ENCODE measurements around the gene GJA10.

The GJA10 gene

DNA sequence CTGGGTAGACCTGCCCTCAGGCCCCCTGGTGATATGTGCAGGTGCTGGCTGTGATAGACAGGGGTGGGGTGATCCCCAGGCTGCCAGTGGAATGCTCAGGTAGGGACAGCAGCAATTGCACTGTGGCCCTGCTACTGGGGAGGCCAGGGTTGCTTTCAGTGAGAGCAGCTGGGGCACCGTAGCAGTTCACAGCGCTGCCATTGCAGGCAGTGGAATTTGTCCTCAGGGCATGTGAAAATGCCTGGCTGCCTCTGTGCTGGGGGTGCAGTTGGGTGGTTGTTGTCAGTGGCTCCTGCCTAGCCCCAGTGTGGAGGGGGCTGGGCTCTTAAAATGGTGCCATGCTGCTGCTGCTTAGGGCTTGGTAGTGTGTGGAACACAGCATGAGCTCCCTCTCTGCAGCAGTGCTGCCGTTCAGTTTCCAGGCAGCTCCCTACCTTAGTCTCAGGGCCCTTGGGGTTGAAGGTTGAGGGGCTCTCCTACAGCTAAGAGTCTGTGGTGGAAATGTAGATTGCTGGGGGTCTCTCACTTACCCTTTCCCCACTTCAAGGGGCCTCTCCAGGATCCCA, 23.6 kb downstream of the GJA10 start:
- DNase-seq = no peak

- DNase-seq = no peak
Measured at GRCh38 chr6:89921197-89921596, 26.9 kb downstream of the GJA10 start.

DNA sequence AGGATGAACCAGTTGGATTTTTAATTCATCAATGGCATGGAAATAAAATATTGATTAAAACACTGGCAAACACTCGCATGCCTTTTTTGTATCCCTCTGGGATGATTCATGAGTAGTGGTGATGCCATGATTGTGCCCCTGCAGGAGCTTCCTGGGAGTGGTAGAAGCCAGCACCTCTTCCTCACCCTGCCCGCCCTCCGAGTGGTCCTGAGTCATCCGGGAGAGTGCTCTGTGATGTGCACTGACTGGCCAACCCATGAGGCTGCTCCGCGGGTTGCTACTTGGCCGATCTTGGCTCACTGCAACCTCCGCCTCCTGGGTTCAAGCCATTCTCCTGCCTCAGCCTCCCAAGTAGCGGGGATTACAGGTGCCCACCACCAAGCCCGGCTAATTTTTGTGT, 27.4 kb downstream of the GJA10 start:
- DNase-seq = no peak

DNA sequence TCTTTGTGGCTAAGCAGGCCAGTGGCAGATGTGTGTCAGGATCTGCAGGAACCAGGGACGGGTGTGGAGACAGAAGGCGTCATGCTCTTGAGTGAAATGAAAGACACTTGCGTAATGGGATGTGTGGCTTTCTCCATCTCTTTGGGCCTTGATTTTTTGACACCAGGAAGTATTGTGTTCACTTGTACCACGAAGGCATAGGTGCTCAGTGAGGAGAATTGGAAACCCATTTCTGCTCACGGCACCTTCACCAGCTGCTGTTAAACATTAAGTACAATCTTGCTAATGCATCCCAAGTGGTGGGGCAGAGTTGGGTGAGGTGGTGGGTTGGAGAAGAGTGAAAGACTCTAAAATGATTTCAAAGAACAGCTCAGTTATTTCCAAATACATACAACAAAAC, 30.0 kb downstream of the GJA10 start:
- no peak for DNase-seq

DNA sequence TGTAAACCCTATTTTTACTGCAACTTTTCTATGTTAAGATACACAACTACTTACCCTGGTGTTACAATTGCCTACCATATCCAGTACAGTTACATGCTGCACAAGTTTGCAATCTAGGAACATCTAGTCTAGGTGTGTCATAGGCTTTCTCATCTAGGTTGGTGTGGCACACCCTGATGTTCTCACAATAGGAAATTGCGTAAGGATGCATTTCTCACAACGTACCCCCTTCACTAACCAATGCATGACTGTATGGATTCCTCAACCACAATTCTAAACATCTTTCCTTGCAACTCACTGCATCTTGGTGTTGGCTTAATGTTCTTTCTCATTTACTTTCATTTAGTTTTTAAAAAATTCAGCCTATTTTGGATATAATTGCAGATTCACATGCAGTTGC, 31.6 kb downstream of the GJA10 start:
- DNase-seq = peak; percentile 41

DNA sequence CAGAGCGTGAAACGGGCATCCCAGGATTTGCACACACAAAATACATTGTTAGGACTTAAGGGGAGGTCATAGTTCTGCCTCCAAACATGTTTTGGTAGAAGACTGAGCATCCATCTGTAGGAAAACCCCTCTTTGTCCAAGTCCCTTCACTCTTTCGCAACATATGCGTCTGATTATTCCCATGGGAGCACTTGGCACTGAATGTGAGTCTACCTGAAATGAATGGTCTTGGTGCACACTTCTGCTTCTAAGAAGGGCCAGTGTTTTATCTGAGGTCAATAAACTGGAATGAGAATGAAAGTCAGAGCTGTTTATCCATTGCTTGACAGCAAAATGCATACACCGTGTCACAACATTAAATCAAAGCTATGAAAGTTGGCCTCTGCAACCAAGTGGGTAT, 33.0 kb downstream of the GJA10 start:
- no peak for DNase-seq

DNA sequence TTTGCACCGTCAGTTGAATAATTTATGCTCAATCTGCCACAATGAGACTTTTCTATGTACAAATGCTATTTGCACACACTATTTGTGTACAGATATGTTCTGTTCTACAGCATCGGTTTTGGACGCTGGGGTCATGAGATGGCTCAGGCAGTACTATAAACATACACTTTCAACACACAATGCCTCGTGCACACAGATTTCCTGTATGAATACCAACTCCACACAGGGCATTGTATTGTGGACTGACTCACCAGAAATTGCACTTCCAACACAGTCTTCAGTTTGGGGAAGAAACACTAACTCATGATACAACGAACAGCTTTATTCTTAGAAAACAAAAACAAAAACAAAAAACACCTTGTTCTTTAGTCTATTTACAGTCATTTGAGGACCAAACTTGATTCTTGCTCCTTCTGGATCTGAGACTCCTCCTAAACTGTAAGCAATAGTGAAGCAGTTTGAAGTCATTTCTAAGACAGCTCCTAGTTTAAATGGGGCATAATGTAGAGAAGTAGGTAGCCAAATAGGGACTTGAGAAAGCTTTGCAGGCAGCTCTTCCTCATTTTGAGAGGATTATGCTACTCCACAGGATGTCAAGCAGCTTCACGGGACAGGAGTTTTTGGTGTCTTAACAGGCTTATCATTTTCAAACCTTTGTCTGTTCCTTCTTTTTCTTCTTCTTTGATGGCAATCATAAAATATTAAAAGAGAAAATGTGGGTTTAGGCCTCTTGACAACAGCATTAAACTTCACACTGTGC, 33.7 kb downstream of the GJA10 start:
- no peak for DNase-seq

- peak; percentile 38 for DNase-seq
Measured at GRCh38 chr6:89928604-89929003, 34.3 kb downstream of the GJA10 start.

DNA sequence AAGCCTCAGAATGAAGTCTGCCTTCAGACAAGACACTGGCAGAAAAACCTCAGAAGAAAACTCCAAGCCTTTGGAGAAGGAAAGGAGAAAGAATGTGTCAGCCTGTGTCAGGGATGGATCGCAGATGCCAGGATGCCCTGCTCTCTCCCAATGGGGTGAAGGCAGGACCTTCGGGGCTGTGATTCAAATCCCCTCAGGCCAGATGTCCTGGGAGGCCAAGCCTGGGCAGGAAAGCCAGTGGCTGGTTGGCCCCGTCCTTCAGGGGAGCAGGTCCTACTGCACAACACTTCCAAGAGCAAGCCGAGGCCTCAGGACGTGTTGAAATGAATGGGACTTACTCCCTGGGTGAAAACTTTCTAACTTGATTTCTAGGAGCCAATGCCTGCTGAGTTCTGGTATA, 36.5 kb downstream of the GJA10 start:
- DNase-seq = no peak

DNA sequence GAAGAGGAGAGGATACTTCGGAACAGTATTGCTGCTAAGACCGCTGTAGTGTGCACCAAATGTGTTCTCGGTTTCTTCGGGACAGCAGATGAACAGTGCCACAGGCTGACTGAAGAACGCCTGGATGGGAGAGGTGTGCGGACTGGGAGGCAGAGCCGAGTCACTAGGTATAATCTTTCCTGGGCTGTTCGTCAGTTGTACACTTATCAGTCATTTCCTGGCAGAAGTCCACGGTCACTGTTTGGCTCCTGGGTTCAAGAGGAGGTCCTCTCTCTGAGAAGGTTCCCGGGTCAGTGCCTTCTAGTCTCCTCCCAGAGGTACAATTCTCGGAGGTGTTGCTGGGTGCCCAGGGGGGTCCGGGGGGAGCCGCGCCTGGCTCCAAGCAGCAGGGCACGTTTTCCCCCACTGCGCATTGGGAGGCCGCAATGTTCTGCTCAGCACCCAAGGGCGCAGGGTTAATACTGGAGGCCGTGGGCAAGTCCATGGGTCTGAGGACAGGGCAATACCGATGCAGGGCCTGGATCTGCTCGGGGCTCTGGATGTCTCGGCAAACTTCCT, 38.1 kb downstream of the GJA10 start:
- DNase-seq = no peak

GRCh38 chr6:89934685-89935366, 40.6 kb downstream of the GJA10 start:
- DNase-seq = no peak

GRCh38 chr6:89936177-89936576, 41.9 kb downstream of the GJA10 start:
- DNase-seq = no peak

GRCh38 chr6:89938014-89938413, 43.7 kb downstream of the GJA10 start:
- DNase-seq = no peak

GRCh38 chr6:89939144-89939543, 44.9 kb downstream of the GJA10 start:
- DNase-seq = no peak

GRCh38 chr6:89940225-89941027, 46.2 kb downstream of the GJA10 start:
- peak; percentile 80 for DNase-seq

DNA sequence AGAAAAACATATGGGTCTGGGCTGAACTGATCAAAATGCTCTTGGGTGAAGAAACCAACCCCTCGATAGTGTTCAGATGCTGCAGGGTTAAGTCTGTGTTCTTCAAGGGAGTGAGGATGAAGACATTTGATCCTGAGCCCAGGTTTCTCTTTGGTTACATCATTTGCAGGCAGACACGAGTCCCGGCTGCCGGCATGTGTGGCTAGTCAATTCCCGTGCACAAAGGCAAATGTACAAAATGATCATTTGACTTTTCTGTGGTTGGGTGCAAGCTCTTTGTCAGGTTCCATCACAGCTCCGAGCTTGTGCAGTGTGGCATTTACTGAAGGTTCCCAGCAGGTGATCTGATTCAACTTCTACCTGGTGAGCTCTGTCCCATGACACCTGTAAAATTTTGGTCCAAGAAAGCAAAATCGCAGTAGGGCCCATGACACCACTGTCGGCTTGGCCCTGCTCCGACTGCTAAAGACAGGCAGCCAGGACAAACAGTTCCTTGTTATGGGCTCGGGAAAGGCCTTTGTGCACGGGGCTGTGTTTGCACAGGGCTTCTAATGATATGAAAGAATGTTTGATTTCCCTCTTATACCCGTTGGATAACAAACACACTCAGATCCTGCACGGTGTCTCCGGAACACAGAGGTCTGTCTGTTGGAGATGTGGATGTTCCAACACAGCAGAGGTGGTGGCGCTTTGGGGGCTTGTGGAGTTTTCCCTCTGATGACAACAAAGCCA, 46.9 kb downstream of the GJA10 start:
- DNase-seq = no peak

DNA sequence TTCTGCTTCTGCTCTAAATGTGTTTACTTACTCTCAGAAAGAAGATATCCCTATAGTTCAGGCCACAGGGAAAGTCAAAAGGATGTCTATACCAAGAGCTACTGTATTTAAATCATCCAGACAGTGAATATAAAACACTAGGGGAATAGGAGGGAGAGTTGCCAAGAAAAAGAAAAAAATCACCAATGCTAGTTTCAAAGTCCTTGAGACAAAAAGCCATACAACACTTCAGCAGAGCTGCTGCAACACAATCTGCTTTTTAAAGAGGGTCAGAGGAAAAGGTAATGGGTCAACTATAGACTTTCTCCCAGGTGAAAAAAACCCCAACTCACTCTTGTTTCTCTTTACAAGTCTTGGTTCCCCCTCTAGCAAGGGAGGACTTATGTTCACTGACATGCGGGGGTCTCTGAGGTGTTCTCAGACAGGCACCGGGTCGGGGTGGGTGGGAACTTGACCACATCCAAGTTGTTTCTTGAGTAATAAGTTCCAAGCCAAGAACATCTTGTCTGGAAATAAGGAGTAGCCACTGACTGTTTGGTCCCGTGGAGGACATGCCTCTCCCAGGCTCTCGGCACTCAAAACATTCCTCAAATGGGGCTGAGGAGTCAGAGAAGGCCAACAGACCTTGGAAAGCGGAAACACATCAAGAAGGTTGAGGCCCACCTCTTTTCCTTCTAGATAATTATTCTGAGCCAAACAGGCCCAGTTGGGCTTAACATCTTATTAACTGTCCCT, 47.7 kb downstream of the GJA10 start:
- DNase-seq = no peak

GRCh38 chr6:89942601-89943000, 48.3 kb downstream of the GJA10 start:
- DNase-seq = no peak

- no peak for DNase-seq
Measured at GRCh38 chr6:89944181-89944755, 50.0 kb downstream of the GJA10 start.

DNA sequence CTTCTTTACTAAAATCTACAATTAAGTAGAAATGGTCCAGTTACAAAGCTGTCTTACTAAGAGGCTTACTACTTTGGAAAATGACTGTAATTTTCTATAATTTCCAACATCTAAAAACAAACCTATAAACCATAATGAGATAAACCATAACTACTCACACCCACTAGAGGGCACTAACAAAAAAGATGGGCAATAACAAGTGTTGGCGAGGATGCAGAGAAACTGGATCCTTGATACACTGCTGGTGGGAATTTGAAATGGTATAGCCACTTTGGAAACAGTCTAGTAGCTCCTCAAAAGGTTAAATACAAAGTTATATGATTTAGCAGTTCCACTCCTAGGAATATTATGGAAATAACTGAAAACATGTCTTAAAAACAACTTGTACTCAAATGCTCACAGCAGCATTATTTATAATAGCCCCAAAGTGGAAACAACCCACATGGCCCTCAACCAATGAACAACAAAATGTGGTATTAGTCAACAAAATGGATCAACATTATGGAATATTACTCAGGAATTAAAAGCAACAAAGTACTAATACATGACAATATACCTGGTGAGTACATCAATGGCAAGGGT, 50.6 kb downstream of the GJA10 start:
- DNase-seq = peak; percentile 50

Measured in activated CD4-positive, alpha-beta T cell treated with anti-CD3 and anti-CD28 coated beads, Interleukin-10, Interleukin-2, amounts not matched to agents 100 ng/mL and 50 ng/mL, durations not matched to agents 16 hours and 8 hours (primary cell).